ENCODE results near the gene ARSB. TPM values are rescaled to one million over a fixed set of nuclear protein-coding genes. Genes with fewer than 3 reads are reported as not detected.

ARSB gene
- total and polyA plus RNA-seq, 9 of the 15 experiments (the other 6 are each of a cell fraction or from before 2014, with no cell fraction given), result 0.52 to 4.6 (median 2.4) TPM

GRCh38 chr5:78805474-78806124 lies 179.5 kb downstream of the ARSB start:
- H3K9me3 ChIP-seq (replicated peaks; ENCODE audit: control insufficient read depth, insufficient read depth, low read depth, low read length), result no peaks in the 10 kb centered on the region
- in situ Hi-C loops (cut with MboI), result no loop called here
- H3K4me2 ChIP-seq (ENCODE audit: insufficient read depth, low read length), result no peak overlapping the region
- FAIRE-seq (no peak), ATAC-seq (no peak), DNase-seq (ENCODE audit: extremely low read depth in 1 of 4, low spot score in 3 of 4) (no peak)
- CTCF ChIA-PET (ENCODE audit: low intra/inter-chr PET ratio), result no interaction called here
- no peak overlapping the region for H3K9ac ChIP-seq (ENCODE audit: insufficient read depth in 1 of 2, low read depth in 2 of 2, low read length in 2 of 2)
- no peak overlapping the region for H3K4me3 ChIP-seq
- peaks cover 0 to 2% of the 10 kb centered on the region in 2 experiments; a peak in 3 of 5 replicates for H3K4me1 ChIP-seq (replicated peaks in 1 of 2; ENCODE audit: control insufficient read depth in 2 of 2, insufficient read depth in 2 of 2, low read length in 2 of 2)
- H3K27me3 ChIP-seq (ENCODE audit: control insufficient read depth in 2 of 2, insufficient read depth in 2 of 2, low read length in 2 of 2), result peaks cover 3 to 19% of the 10 kb centered on the region in 2 experiments; a peak in 3 of 5 replicates
- no peaks in the 10 kb centered on the region for H3K36me3 ChIP-seq (ENCODE audit: control insufficient read depth, insufficient read depth, low read length)
- intact Hi-C loops (cut with micrococcal nuclease), result no loop called here
- H4K20me1 ChIP-seq (replicated peaks; ENCODE audit: control insufficient read depth, insufficient read depth, low read length), result no peaks in the 10 kb centered on the region
- H3K9me1 ChIP-seq (ENCODE audit: control insufficient read depth, insufficient read depth, low read length), result no peaks in the 10 kb centered on the region
- no peak overlapping the region for H3K27ac ChIP-seq (ENCODE audit: extremely low read depth, low read depth, low read length)
- H2AFZ ChIP-seq (ENCODE audit: low read depth, low read length), result no peak overlapping the region
- BruUV-seq (replicated peaks), result no TSS peak
- POLR2A ChIA-PET, result no interaction called here
- H3K79me2 ChIP-seq (ENCODE audit: control insufficient read depth, insufficient read depth, low read length), result no peaks in the 10 kb centered on the region
- WGBS (ENCODE audit: insufficient coverage, low coverage, missing lambda C conversion rate), result 36% methylated on average over 10 of the region's 10 CpGs
- TF ChIP-seq ESRRA (IDR thresholded peaks at IDR 0.05; ENCODE audit: borderline replicate concordance, low read depth) (0 out of 2 replicates have a peak, but pooled peaks have one; percentile 16), DPF2 (IDR thresholded peaks at IDR 0.05) (no peak), MXI1 (IDR thresholded peaks at IDR 0.05; ENCODE audit: low read depth, low read length) (no peak), MAX (CRISPR knock-in tag; IDR thresholded peaks at IDR 0.05) (no peak), RREB1 (CRISPR knock-in tag; IDR thresholded peaks at IDR 0.05) (no peak), ATF7 (IDR thresholded peaks at IDR 0.05) (no peak)

Data from K562 (cell line).